ENCODE results near the gene NSMCE4A. TPM values are rescaled to one million over a fixed set of nuclear protein-coding genes. Genes with fewer than 3 reads are reported as not detected.
A peak's percentile ranks its signal among the peaks of the same experiment; 100 is the strongest.
"Not testable (repeated sequence)": the region's sequence is repeated elsewhere in the genome, so short reads cannot be mapped to it uniquely, and the experiment has no call there.

NSMCE4A gene
- polyA plus RNA-seq, 4 donors: 74.5 to 91.2 (median 77.8) TPM

- no peak for DNase-seq (ENCODE audit: low read depth in 4 of 4, low spot score in 3 of 4)
Measured at GRCh38 chr10:121990015-121990677, 15.1 kb upstream of the NSMCE4A start.

GRCh38 chr10:121988361-121989324, 13.6 kb upstream of the NSMCE4A start, which contains the start of gene TACC2:
TSS of gene TACC2 (plus strand) at chr10:121989163. CDS start at chr10:122021982, 32,819 bp downstream.
- no peak for DNase-seq (ENCODE audit: low read depth in 4 of 4, low spot score in 3 of 4)

- DNase-seq (ENCODE audit: low read depth in 4 of 4, low spot score in 3 of 4): no peak
Measured at GRCh38 chr10:121984463-121984862, 9.4 kb upstream of the NSMCE4A start.

GRCh38 chr10:121983852-121984251, 8.8 kb upstream of the NSMCE4A start:
- DNase-seq (ENCODE audit: low read depth in 4 of 4, low spot score in 3 of 4): no peak

- DNase-seq (ENCODE audit: low read depth in 4 of 4, low spot score in 3 of 4): no peak
Measured at GRCh38 chr10:121981346-121981745, 6.3 kb upstream of the NSMCE4A start.

GRCh38 chr10:121978511-121978910, 3.5 kb upstream of the NSMCE4A start:
- DNase-seq (ENCODE audit: low read depth in 4 of 4, low spot score in 3 of 4): no peak

- DNase-seq (ENCODE audit: low read depth in 4 of 4, low spot score in 3 of 4): no peak
Measured at GRCh38 chr10:121976607-121977006, 1.6 kb upstream of the NSMCE4A start.

GRCh38 chr10:121975295-121976086, 474 bp upstream of the NSMCE4A start:
- DNase-seq (ENCODE audit: low read depth in 4 of 4, low spot score in 3 of 4): no peak

- DNase-seq (ENCODE audit: low read depth in 4 of 4, low spot score in 3 of 4): no peak
Measured at GRCh38 chr10:121974019-121974534, 940 bp downstream of the NSMCE4A start.

GRCh38 chr10:121969086-121969485, 5.9 kb downstream of the NSMCE4A start:
- DNase-seq (ENCODE audit: low read depth in 4 of 4, low spot score in 3 of 4): not testable (repeated sequence)

- DNase-seq (ENCODE audit: low read depth in 4 of 4, low spot score in 3 of 4): no peak
Measured at GRCh38 chr10:121965996-121966395, 9.0 kb downstream of the NSMCE4A start.

- DNase-seq (ENCODE audit: low read depth in 4 of 4, low spot score in 3 of 4): no peak
Measured at GRCh38 chr10:121961456-121961855, 13.6 kb downstream of the NSMCE4A start.

GRCh38 chr10:121959671-121960070, 15.3 kb downstream of the NSMCE4A start:
- no peak for DNase-seq (ENCODE audit: low read depth in 4 of 4, low spot score in 3 of 4)

GRCh38 chr10:121956111-121957061, 18.6 kb downstream of the NSMCE4A start:
- peak in 2 of 4 donors; percentile 23 to 36 for DNase-seq (ENCODE audit: low read depth in 4 of 4, low spot score in 3 of 4)

GRCh38 chr10:121952226-121952625, 22.8 kb downstream of the NSMCE4A start:
- DNase-seq (ENCODE audit: low read depth in 4 of 4, low spot score in 3 of 4): no peak

GRCh38 chr10:121949451-121949850, 25.6 kb downstream of the NSMCE4A start:
- DNase-seq (ENCODE audit: low read depth in 4 of 4, low spot score in 3 of 4): no peak

- no peak for DNase-seq (ENCODE audit: low read depth in 4 of 4, low spot score in 3 of 4)
Measured at GRCh38 chr10:121949049-121949448, 26.0 kb downstream of the NSMCE4A start.

GRCh38 chr10:121947343-121948330, 27.4 kb downstream of the NSMCE4A start:
- DNase-seq (ENCODE audit: low read depth in 4 of 4, low spot score in 3 of 4): no peak
